HepG2 (cell line): ENCODE results near the gene ACSS1. TPM values are rescaled to one million over a fixed set of nuclear protein-coding genes. Genes with fewer than 3 reads are reported as not detected.

ENCODE experiments used
- ATAC-seq: fragments of 200-7000 bp; cut with Tn5 transposase; 3 replicates; pipeline ENCODE4 v1.9.1; 2020; ENCODE audit warnings: mild to moderate bottlenecking, moderate library complexity
- BruUV-seq: library from RNA; stranded (reverse); fragments of 400-500 nt; replicated peaks from 2 replicates; lab custom pipeline; 2021; lab: Mats Ljungman, UMichigan
- CTCF ChIA-PET: fragments of 300-600 bp; formaldehyde crosslinking; extraction: SDS; loops from one replicate; lab custom pipeline; 2021; ENCODE audit warnings: low total read pairs, inconsistent platforms, low intra/inter-chr PET ratio; lab: Yijun Ruan, JAX
- POLR2A ChIA-PET: fragments of 350-600 bp; sonication (Branson Sonifier 250); formaldehyde crosslinking; loops from one replicate; lab custom pipeline; 2020; ENCODE audit warnings: antibody characterized with exemption, inconsistent platforms; lab: Yijun Ruan, JAX
- DNase-seq: peaks from one replicate; pipeline ENCODE4 v3.0.0-alpha.2; 2015; ENCODE audit warnings: low spot score
- FAIRE-seq: peaks from 3 replicates; lab custom pipeline; 2011; peaks lifted over from hg19 to GRCh38; lab: Jason Lieb, UNC
- H2AFZ ChIP-seq: one replicate; pipeline ENCODE4 v1.6.1; 2011; ENCODE audit warnings: low read length, inconsistent platforms
- H3K27ac ChIP-seq: fragments of 300-600 bp; 3 replicates; pipeline ENCODE4 v1.8.0; 2011; ENCODE audit warnings: mixed run types, mild to moderate bottlenecking, mixed read lengths, low read length, inconsistent platforms; ENCODE audit not compliant: insufficient read depth; ENCODE audit errors: extremely low read length
- H3K27me3 ChIP-seq, 2 experiments: fragments of 200-600 bp in 1 of 2; 2 replicates in 1 of 2; 3 replicates in 1 of 2; pipeline versions ENCODE4 v1.6.0 to v1.8.0; 2011; ENCODE audit warnings: low read length in 2 of 2, mild to moderate bottlenecking in 2 of 2, moderate library complexity in 2 of 2, inconsistent platforms in 1 of 2; ENCODE audit not compliant: insufficient read depth in 2 of 2, control insufficient read depth in 1 of 2
- H3K36me3 ChIP-seq, 2 experiments: fragments of 200-600 bp in 1 of 2; replicated peaks in 1 of 2; 2 replicates in 1 of 2; 3 replicates in 1 of 2; pipeline versions ENCODE4 v1.5.1 to v1.8.0; 2011; ENCODE audit warnings: low read length in 2 of 2, inconsistent platforms in 1 of 2; ENCODE audit not compliant: insufficient read depth in 2 of 2, control insufficient read depth in 1 of 2
- H3K4me1 ChIP-seq: 2 replicates; pipeline ENCODE4 v1.5.1; 2012; ENCODE audit warnings: low read length, inconsistent platforms; ENCODE audit not compliant: insufficient read depth
- H3K4me2 ChIP-seq: 2 replicates; pipeline ENCODE4 v1.6.0; 2011; ENCODE audit warnings: low read depth, low read length, inconsistent platforms
- H3K4me3 ChIP-seq, 3 experiments: fragments of 200-600 bp in 1 of 3; sonication (generic), shearing (Covaris generic) in 1 of 3; replicated peaks in 1 of 3; 2 replicates each; pipeline ENCODE4 v1.5.1; 2011 to 2016; ENCODE audit warnings: low read length in 3 of 3, inconsistent platforms in 2 of 3, low read depth in 2 of 3, mild to moderate bottlenecking in 2 of 3, control low read depth in 1 of 3, mixed read lengths in 1 of 3; ENCODE audit not compliant: insufficient read depth in 1 of 3
- H3K79me2 ChIP-seq: one replicate; pipeline ENCODE4 v1.6.1; 2011; ENCODE audit warnings: low read length, inconsistent platforms; ENCODE audit not compliant: insufficient read depth
- H3K9ac ChIP-seq: 2 replicates; pipeline ENCODE4 v1.6.0; 2011; ENCODE audit warnings: mild to moderate bottlenecking, low read depth, low read length, inconsistent platforms; ENCODE audit not compliant: insufficient read depth
- H3K9me3 ChIP-seq: 2 replicates; pipeline ENCODE4 v1.5.1; 2012; ENCODE audit warnings: mild to moderate bottlenecking, low read length
- H4K20me1 ChIP-seq: 2 replicates; pipeline ENCODE4 v1.6.0; 2011; ENCODE audit warnings: inconsistent platforms, mild to moderate bottlenecking, low read length, moderate library complexity; ENCODE audit not compliant: insufficient read depth
- CBFB ChIP-seq: sonication (generic); formaldehyde crosslinking; IDR thresholded peaks from 2 replicates; pipeline ENCODE4 v1.4.0; 2020; ENCODE audit warnings: missing genetic modification reagents
- DNMT3B ChIP-seq: conservative IDR thresholded peaks from 2 replicates; pipeline ENCODE4 v1.6.1; 2016; ENCODE audit warnings: missing biosample characterization, control low read depth
- JDP2 ChIP-seq: sonication (generic); formaldehyde crosslinking; IDR thresholded peaks from 2 replicates; pipeline ENCODE4 v1.8.1; 2022; ENCODE audit warnings: missing genetic modification reagents, borderline replicate concordance
- NFIC ChIP-seq: IDR thresholded peaks from 2 replicates; pipeline ENCODE4 v1.6.1; 2012; ENCODE audit warnings: mild to moderate bottlenecking, low read length, inconsistent platforms
- NR1H2 ChIP-seq: sonication (generic); formaldehyde crosslinking; IDR thresholded peaks from 2 replicates; pipeline ENCODE4 v1.8.1; 2022; ENCODE audit warnings: low read depth, missing genetic modification reagents, borderline replicate concordance
- POGZ ChIP-seq: sonication (generic); formaldehyde crosslinking; IDR thresholded peaks from 2 replicates; pipeline ENCODE4 v1.4.0; 2020; ENCODE audit warnings: mild to moderate bottlenecking, missing genetic modification reagents
- U2AF2 ChIP-seq: fragments of 200-400 bp; formaldehyde crosslinking; IDR thresholded peaks from 2 replicates; pipeline ENCODE4 v1.6.1; 2017; ENCODE audit warnings: low read depth, mild to moderate bottlenecking, low read length
- ZNF101 ChIP-seq: sonication (generic); formaldehyde crosslinking; IDR thresholded peaks from 2 replicates; pipeline ENCODE4 v1.4.0; 2020; ENCODE audit warnings: mild to moderate bottlenecking, low read depth, missing genetic modification reagents, borderline replicate concordance
- ZNF256 ChIP-seq: sonication (generic); formaldehyde crosslinking; conservative IDR thresholded peaks from 2 replicates; pipeline ENCODE4 v1.4.0; 2020; ENCODE audit warnings: missing genetic modification reagents
- ZNF263 ChIP-seq: sonication (generic); formaldehyde crosslinking; IDR thresholded peaks from 2 replicates; pipeline ENCODE4 v1.4.0; 2020; ENCODE audit warnings: missing genetic modification reagents
- ZNF430 ChIP-seq: sonication (generic); formaldehyde crosslinking; IDR thresholded peaks from 2 replicates; pipeline ENCODE4 v1.9.0; 2021; ENCODE audit warnings: mild to moderate bottlenecking, missing genetic modification reagents
- ZNF441 ChIP-seq: sonication (generic); formaldehyde crosslinking; IDR thresholded peaks from 2 replicates; pipeline ENCODE4 v1.7.0; 2021; ENCODE audit warnings: missing genetic modification reagents, borderline replicate concordance
- ZNF546 ChIP-seq: sonication (generic); formaldehyde crosslinking; conservative IDR thresholded peaks from 2 replicates; pipeline ENCODE4 v1.8.1; 2023; ENCODE audit warnings: mild to moderate bottlenecking, missing genetic modification reagents
- ZNF557 ChIP-seq: sonication (generic); formaldehyde crosslinking; IDR thresholded peaks from 2 replicates; pipeline ENCODE4 v1.4.0; 2020; ENCODE audit warnings: missing genetic modification reagents
- ZNF607 ChIP-seq: sonication (generic); formaldehyde crosslinking; IDR thresholded peaks from 2 replicates; pipeline ENCODE4 v1.5.1; 2020; ENCODE audit warnings: missing genetic modification reagents, mild to moderate bottlenecking, borderline replicate concordance
- ZNF7 ChIP-seq: IDR thresholded peaks from 2 replicates; pipeline ENCODE4 v1.6.1; 2016; ENCODE audit warnings: missing biosample characterization, missing genetic modification reagents
- WGBS: methylation state at CpG from one replicate; pipeline ENCODE4 v1.1.6; 2017; ENCODE audit warnings: low lambda C conversion rate; 5-methylcytosine and 5-hydroxymethylcytosine counted together
- in situ Hi-C: cut with HindIII; loops from 2 replicates; pipeline ENCODE4 v1.10.0; 2017; ENCODE audit warnings: low pct_unique_long_range_greater_than_20kb; ENCODE audit not compliant: extremely low pct_ligation_motif_present
- intact Hi-C: fragments of 100-400 bp; cut with micrococcal nuclease; formaldehyde crosslinking; loops from one replicate; pipeline ENCODE4 v1.10.0; 2022; ENCODE audit not compliant: unreplicated experiment
- polyA plus RNA-seq, 8 experiments: library from polyadenylated mRNA; depleted of rRNA in 3 of 8; stranded (reverse) in 7 of 8; unstranded in 1 of 8; fragments of >200 nt; fragmentation: Illumina TruSeq in 4 of 8; extraction: Trizol in 4 of 8; gene quantifications; 2 replicates each; pipeline versions ENCODE4 v1.2.1 to v1.2.3, GENCODE V29; 2011 to 2016; ENCODE audit warnings: low read depth in 4 of 8, missing spikeins in 1 of 8, mixed read lengths in 1 of 8; ENCODE audit not compliant: insufficient read depth in 1 of 8
- total RNA-seq, 5 experiments: library from RNA; depleted of rRNA; stranded (reverse); fragments of >200 nt; fragmentation: Illumina TruSeq; extraction: Trizol; gene quantifications; 2 replicates each; pipeline ENCODE4 v1.2.3, GENCODE V29; 2016; ENCODE audit warnings: low read depth in 1 of 5
- TF ChIP-seq, protein P1 (sequence below): sonication (generic); formaldehyde crosslinking; conservative IDR thresholded peaks from 2 replicates; pipeline ENCODE4 v1.8.1; 2023; ENCODE audit warnings: missing genetic modification reagents
- TF ChIP-seq, protein P2 (sequence below): sonication (generic); formaldehyde crosslinking; IDR thresholded peaks from 2 replicates; pipeline ENCODE4 v1.8.0; 2022; ENCODE audit warnings: mild to moderate bottlenecking, missing genetic modification reagents, borderline replicate concordance
- TF ChIP-seq, protein P3 (sequence below): sonication (generic); formaldehyde crosslinking; IDR thresholded peaks from 2 replicates; pipeline ENCODE4 v1.5.0; 2020; ENCODE audit warnings: missing genetic modification reagents

The ACSS1 gene
- total and polyA plus RNA-seq, 2 of the 13 experiments (the other 11 are each of a cell fraction or from before 2014, with no cell fraction given) = 15.2 to 41.6 TPM

DNA sequence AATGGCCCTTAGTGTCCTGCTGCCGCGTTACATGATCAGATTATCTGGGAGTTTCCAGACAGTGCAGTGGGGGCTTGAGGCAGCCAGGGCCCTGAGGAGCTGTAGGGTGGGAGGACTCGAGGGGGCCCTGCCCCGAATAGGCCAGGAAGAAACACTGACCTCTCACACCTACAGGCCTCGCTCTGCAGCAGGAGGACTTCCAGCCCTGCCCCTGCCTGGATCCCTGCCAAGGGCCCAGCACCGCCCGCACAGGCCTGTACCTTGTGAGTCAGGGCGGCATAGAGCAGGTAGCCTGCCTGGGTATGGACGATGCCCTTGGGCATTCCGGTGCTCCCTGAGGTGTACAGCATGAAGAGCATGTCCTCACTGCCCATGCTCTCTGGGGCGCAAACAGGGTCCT is 35.3 kb downstream of the ACSS1 start (continued):
- TF ChIP-seq ZNF546 (CRISPR knock-in tag) (no peak), CBFB (CRISPR knock-in tag) (no peak), DNMT3B (CRISPR knock-in tag) (no peak), NR1H2 (CRISPR knock-in tag) (no peak), ZNF557 (CRISPR knock-in tag) (no peak), ZNF441 (no peak), ZNF263 (CRISPR knock-in tag) (peak; percentile 56; the same call in 1 of the 2 replicates), ZNF256 (no peak), POGZ (CRISPR knock-in tag) (no peak), U2AF2 (no peak), ZNF101 (no peak), ZNF607 (CRISPR knock-in tag) (no peak)
- TF ChIP-seq, protein P1, sequence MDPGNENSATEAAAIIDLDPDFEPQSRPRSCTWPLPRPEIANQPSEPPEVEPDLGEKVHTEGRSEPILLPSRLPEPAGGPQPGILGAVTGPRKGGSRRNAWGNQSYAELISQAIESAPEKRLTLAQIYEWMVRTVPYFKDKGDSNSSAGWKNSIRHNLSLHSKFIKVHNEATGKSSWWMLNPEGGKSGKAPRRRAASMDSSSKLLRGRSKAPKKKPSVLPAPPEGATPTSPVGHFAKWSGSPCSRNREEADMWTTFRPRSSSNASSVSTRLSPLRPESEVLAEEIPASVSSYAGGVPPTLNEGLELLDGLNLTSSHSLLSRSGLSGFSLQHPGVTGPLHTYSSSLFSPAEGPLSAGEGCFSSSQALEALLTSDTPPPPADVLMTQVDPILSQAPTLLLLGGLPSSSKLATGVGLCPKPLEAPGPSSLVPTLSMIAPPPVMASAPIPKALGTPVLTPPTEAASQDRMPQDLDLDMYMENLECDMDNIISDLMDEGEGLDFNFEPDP = 0 out of 2 replicates have a peak, but pooled peaks have one; percentile 84
- TF ChIP-seq, all 625 proteins: peak for 7

DNA sequence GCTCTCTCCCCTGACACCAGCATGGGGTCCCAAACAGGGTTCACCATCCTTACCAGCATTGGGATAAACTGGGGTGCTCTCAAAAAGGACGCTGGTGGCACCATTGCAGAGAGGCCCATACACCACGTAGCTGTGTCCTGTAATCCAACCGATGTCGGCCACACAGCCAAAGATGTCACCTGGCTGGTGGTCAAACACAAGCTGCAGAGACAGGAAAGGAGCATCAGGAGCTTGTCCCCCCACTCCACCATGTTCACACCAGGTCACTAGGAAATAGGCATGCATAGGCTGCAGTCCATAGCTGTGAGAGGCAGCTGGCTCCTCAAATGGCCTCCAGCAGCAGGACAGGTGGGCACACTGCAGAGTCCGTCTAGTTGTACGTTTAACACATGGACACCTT is 36.6 kb downstream of the ACSS1 start:
- H3K4me3 ChIP-seq = no peak overlapping the region
- no TSS peak for BruUV-seq
- CTCF ChIA-PET = no interaction called here
- no peaks in the 10 kb centered on the region for H3K9me3 ChIP-seq
- ATAC-seq (no peak), DNase-seq (no peak), FAIRE-seq (no peak)
- no peaks in the 10 kb centered on the region for H4K20me1 ChIP-seq
- intact Hi-C loops = no loop called here
- no peak overlapping the region for H3K27ac ChIP-seq
- in situ Hi-C loops = no loop called here
- POLR2A ChIA-PET = no interaction called here
- H2AFZ ChIP-seq = no peak overlapping the region
- TF ChIP-seq NFIC (no peak), JDP2 (no peak), ZNF7 (CRISPR knock-in tag) (no peak), ZNF430 (CRISPR knock-in tag) (no peak)
- TF ChIP-seq, protein P2, sequence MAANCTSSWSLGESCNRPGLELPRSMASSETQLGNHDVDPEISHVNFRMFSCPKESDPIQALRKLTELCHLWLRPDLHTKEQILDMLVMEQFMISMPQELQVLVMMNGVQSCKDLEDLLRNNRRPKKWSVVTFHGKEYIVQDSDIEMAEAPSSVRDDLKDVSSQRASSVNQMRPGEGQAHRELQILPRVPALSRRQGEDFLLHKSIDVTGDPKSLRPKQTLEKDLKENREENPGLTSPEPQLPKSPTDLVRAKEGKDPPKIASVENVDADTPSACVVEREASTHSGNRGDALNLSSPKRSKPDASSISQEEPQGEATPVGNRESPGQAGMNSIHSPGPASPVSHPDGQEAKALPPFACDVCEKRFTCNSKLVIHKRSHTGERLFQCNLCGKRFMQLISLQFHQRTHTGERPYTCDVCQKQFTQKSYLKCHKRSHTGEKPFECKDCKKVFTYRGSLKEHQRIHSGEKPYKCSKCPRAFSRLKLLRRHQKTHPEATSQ (CRISPR knock-in tag) = no peak
- TF ChIP-seq, protein P3, sequence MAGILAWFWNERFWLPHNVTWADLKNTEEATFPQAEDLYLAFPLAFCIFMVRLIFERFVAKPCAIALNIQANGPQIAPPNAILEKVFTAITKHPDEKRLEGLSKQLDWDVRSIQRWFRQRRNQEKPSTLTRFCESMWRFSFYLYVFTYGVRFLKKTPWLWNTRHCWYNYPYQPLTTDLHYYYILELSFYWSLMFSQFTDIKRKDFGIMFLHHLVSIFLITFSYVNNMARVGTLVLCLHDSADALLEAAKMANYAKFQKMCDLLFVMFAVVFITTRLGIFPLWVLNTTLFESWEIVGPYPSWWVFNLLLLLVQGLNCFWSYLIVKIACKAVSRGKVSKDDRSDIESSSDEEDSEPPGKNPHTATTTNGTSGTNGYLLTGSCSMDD = no peak
- H3K36me3 ChIP-seq = no peaks in the 10 kb centered on the region
- no peak overlapping the region for H3K9ac ChIP-seq
- no peak overlapping the region for H3K4me2 ChIP-seq
- peaks cover 0 to 2% of the 10 kb centered on the region in 2 experiments; a peak in 1 of 5 replicates for H3K27me3 ChIP-seq
- 85% methylated on average over 5 of the region's 6 CpGs for WGBS
- no peaks in the 10 kb centered on the region for H3K79me2 ChIP-seq
- H3K4me1 ChIP-seq = peaks cover 44% of the 10 kb centered on the region
